Measurements from ENCODE around the gene GABPB2. TPM values are rescaled to one million over a fixed set of nuclear protein-coding genes. Genes with fewer than 3 reads are reported as not detected.
A peak's percentile ranks its signal among the peaks of the same experiment; 100 is the strongest.

GABPB2 gene
- total RNA-seq, 6 donors from 2014 or later, result 6.8 to 32.5 (median 13.0) TPM

GRCh38 chr1:151062741-151063371 lies 7.7 kb upstream of the GABPB2 start:
- H3K9me3 ChIP-seq, result no peaks in the 10 kb centered on the region
- no peak for TF ChIP-seq POLR2AphosphoS5 (IDR thresholded peaks at IDR 0.05)
- no peak for TF ChIP-seq EP300 (IDR thresholded peaks at IDR 0.05)
- TF ChIP-seq CTCF (IDR thresholded peaks at IDR 0.05), result no peak
- TF ChIP-seq POLR2A (IDR thresholded peaks at IDR 0.05), result no peak
- WGBS, 2 donors, result 78 to 81% methylated on average over 3 of the region's 3 CpGs
- H3K27ac ChIP-seq, result no peak overlapping the region
- ATAC-seq (ENCODE audit: low FRiP score in 2 of 2), result no peak
- H3K4me1 ChIP-seq, result peaks cover 7 to 17% (median 11%) of the 10 kb centered on the region in 4 donors
- H3K4me3 ChIP-seq, result no peak overlapping the region
- no peak for DNase-seq
- no peaks in the 10 kb centered on the region for H3K27me3 ChIP-seq
- no peaks in the 10 kb centered on the region for H3K36me3 ChIP-seq

GRCh38 chr1:151065089-151065645 lies 5.4 kb upstream of the GABPB2 start:
- Histone ChIP-seq H3K27ac (no peak overlapping the region), H3K4me3 (no peak overlapping the region), H3K27me3 (no peaks in the 10 kb centered on the region), H3K4me1 (peaks cover 6 to 16% (median 11%) of the 10 kb centered on the region in 4 donors), H3K9me3 (no peaks in the 10 kb centered on the region), H3K36me3 (no peaks in the 10 kb centered on the region)
- no peak for DNase-seq
- TF ChIP-seq EP300 (IDR thresholded peaks at IDR 0.05) (no peak), POLR2A (IDR thresholded peaks at IDR 0.05) (no peak), POLR2AphosphoS5 (IDR thresholded peaks at IDR 0.05) (no peak), CTCF (IDR thresholded peaks at IDR 0.05) (no peak)
- no peak for ATAC-seq (ENCODE audit: low FRiP score in 2 of 2)

GRCh38 chr1:151067185-151067584 lies 3.4 kb upstream of the GABPB2 start:
- ATAC-seq (ENCODE audit: low FRiP score in 2 of 2) (no peak), DNase-seq (no peak)
- H3K36me3 ChIP-seq, result no peaks in the 10 kb centered on the region
- TF ChIP-seq POLR2AphosphoS5 (IDR thresholded peaks at IDR 0.05) (no peak), CTCF (IDR thresholded peaks at IDR 0.05) (no peak), POLR2A (IDR thresholded peaks at IDR 0.05) (no peak), EP300 (IDR thresholded peaks at IDR 0.05) (no peak)
- H3K27ac ChIP-seq, result no peak overlapping the region
- no peaks in the 10 kb centered on the region for H3K9me3 ChIP-seq
- H3K27me3 ChIP-seq, result no peaks in the 10 kb centered on the region
- H3K4me3 ChIP-seq, result no peak overlapping the region
- WGBS, 2 donors, result 90 to 92% methylated on average over 4 of the region's 4 CpGs
- peaks cover 9 to 21% (median 13%) of the 10 kb centered on the region in 4 donors for H3K4me1 ChIP-seq

- TF ChIP-seq EP300 (IDR thresholded peaks at IDR 0.05), result no peak
- no peak for TF ChIP-seq POLR2AphosphoS5 (IDR thresholded peaks at IDR 0.05)
- no peak for TF ChIP-seq POLR2A (IDR thresholded peaks at IDR 0.05)
- no peak for TF ChIP-seq CTCF (IDR thresholded peaks at IDR 0.05)
- Histone ChIP-seq H3K4me3 (no peak overlapping the region), H3K36me3 (no peaks in the 10 kb centered on the region), H3K9me3 (no peaks in the 10 kb centered on the region), H3K27me3 (no peaks in the 10 kb centered on the region), H3K27ac (peak overlapping the region in 3 of 4 donors; percentile 9 to 99 (median 97)), H3K4me1 (peaks cover 9 to 25% (median 15%) of the 10 kb centered on the region in 4 donors)
- 63 to 71% methylated on average over 5 of the region's 5 CpGs for WGBS, 2 donors
- no peak for DNase-seq
- ATAC-seq (ENCODE audit: low FRiP score in 2 of 2), result no peak
Observed at GRCh38 chr1:151069103-151069486, 1.5 kb upstream of the GABPB2 start.

GRCh38 chr1:151072224-151072623 lies 1.7 kb downstream of the GABPB2 start:
- H3K4me3 ChIP-seq, result no peak overlapping the region
- peaks cover 9 to 25% (median 15%) of the 10 kb centered on the region in 4 donors for H3K4me1 ChIP-seq
- ATAC-seq (ENCODE audit: low FRiP score in 2 of 2) (no peak), DNase-seq (no peak)
- H3K36me3 ChIP-seq, result no peaks in the 10 kb centered on the region
- TF ChIP-seq EP300 (IDR thresholded peaks at IDR 0.05) (no peak), CTCF (IDR thresholded peaks at IDR 0.05) (no peak), POLR2AphosphoS5 (IDR thresholded peaks at IDR 0.05) (no peak), POLR2A (IDR thresholded peaks at IDR 0.05) (no peak)
- H3K9me3 ChIP-seq, result no peaks in the 10 kb centered on the region
- 75 to 79% methylated on average over 12 to 13 of the region's 13 CpGs for WGBS, 2 donors
- peak overlapping the region in 1 of 4 donors; percentile 97 for H3K27ac ChIP-seq
- no peaks in the 10 kb centered on the region for H3K27me3 ChIP-seq

All from upper lobe of left lung (tissue), 6 donors.